ENCODE results near the gene HACD2. TPM values are rescaled to one million over a fixed set of nuclear protein-coding genes. Genes with fewer than 3 reads are reported as not detected.

Gene HACD2
- total RNA-seq, 1 donor from 2014 or later, result 35.9 TPM

GRCh38 chr3:123486460-123486859 is 98.4 kb downstream of the HACD2 start:
- H3K9me3 Mint-ChIP-seq, result no peaks in the 10 kb centered on the region
- no peak for TF ChIP-seq CTCF (IDR thresholded peaks at IDR 0.05)
- no peak for TF ChIP-seq EZH2 (IDR thresholded peaks at IDR 0.05)
- TF ChIP-seq EZH2phosphoT487 (IDR thresholded peaks at IDR 0.05), result no peak
- no peaks in the 10 kb centered on the region for H3K4me1 ChIP-seq
- H2AFZ ChIP-seq (replicated peaks), result no peak overlapping the region
- H3K4me2 ChIP-seq, result no peak overlapping the region
- peak overlapping the region; percentile 60 for H3K27ac Mint-ChIP-seq
- no peaks in the 10 kb centered on the region for H4K20me1 ChIP-seq (ENCODE audit: low read depth)
- H3K27me3 Mint-ChIP-seq (ENCODE audit: insufficient read depth, low read depth), result peaks cover 6% of the 10 kb centered on the region
- peaks cover 10% of the 10 kb centered on the region for H3K4me1 Mint-ChIP-seq
- no peaks in the 10 kb centered on the region for H3F3A ChIP-seq (ENCODE audit: low read depth)
- H3K9ac ChIP-seq, result no peak overlapping the region
- H3K36me3 Mint-ChIP-seq, result no peaks in the 10 kb centered on the region
- H3K4me3 Mint-ChIP-seq, result no peak overlapping the region
- DNase-seq (ENCODE audit: low spot score), result no peak
- no peaks in the 10 kb centered on the region for H3K9me3 ChIP-seq (ENCODE audit: low read depth)
- H3K79me2 ChIP-seq (ENCODE audit: low read depth), result no peaks in the 10 kb centered on the region
- no peaks in the 10 kb centered on the region for H3K36me3 ChIP-seq
- no peaks in the 10 kb centered on the region for H3K27me3 ChIP-seq
- H3K27ac ChIP-seq, result no peak overlapping the region
- H3K4me3 ChIP-seq, result no peak overlapping the region

- H3K4me2 ChIP-seq, result no peak overlapping the region
- no peaks in the 10 kb centered on the region for H3K36me3 Mint-ChIP-seq
- H3K9me3 Mint-ChIP-seq, result no peaks in the 10 kb centered on the region
Measured at GRCh38 chr3:123485551-123485950, 99.3 kb downstream of the HACD2 start.

GRCh38 chr3:123483146-123483545 is 101.7 kb downstream of the HACD2 start:
- no peaks in the 10 kb centered on the region for H3K36me3 Mint-ChIP-seq
- TF ChIP-seq CTCF (IDR thresholded peaks at IDR 0.05) (no peak), EZH2 (IDR thresholded peaks at IDR 0.05) (no peak), EZH2phosphoT487 (IDR thresholded peaks at IDR 0.05) (no peak)
- no peaks in the 10 kb centered on the region for H4K20me1 ChIP-seq (ENCODE audit: low read depth)
- peaks cover 3% of the 10 kb centered on the region for H3K4me1 ChIP-seq
- no peak overlapping the region for H3K4me3 ChIP-seq
- no peak overlapping the region for H3K27ac Mint-ChIP-seq
- H3K27me3 ChIP-seq, result no peaks in the 10 kb centered on the region
- no peak overlapping the region for H3K4me3 Mint-ChIP-seq
- H3K4me1 Mint-ChIP-seq, result peaks cover 6% of the 10 kb centered on the region
- DNase-seq (ENCODE audit: low spot score), result no peak
- H3K27me3 Mint-ChIP-seq (ENCODE audit: insufficient read depth, low read depth), result peaks cover 6% of the 10 kb centered on the region
- no peaks in the 10 kb centered on the region for H3K9me3 ChIP-seq (ENCODE audit: low read depth)
- H2AFZ ChIP-seq (replicated peaks), result no peak overlapping the region
- H3K9ac ChIP-seq, result no peak overlapping the region
- H3K79me2 ChIP-seq (ENCODE audit: low read depth), result no peaks in the 10 kb centered on the region
- H3K36me3 ChIP-seq, result no peaks in the 10 kb centered on the region
- H3F3A ChIP-seq (ENCODE audit: low read depth), result no peaks in the 10 kb centered on the region
- H3K9me3 Mint-ChIP-seq, result no peaks in the 10 kb centered on the region
- H3K27ac ChIP-seq, result no peak overlapping the region
- no peak overlapping the region for H3K4me2 ChIP-seq

More at GRCh38 chr3:123485551-123485950, 99.3 kb downstream of the HACD2 start:
- H3K4me1 Mint-ChIP-seq, result peaks cover 6% of the 10 kb centered on the region
- Histone ChIP-seq H3K27me3 (no peaks in the 10 kb centered on the region), H3K4me1 (no peaks in the 10 kb centered on the region), H2AFZ (replicated peaks) (no peak overlapping the region), H3K79me2 (ENCODE audit: low read depth) (no peaks in the 10 kb centered on the region), H3K27ac (no peak overlapping the region), H3K36me3 (no peaks in the 10 kb centered on the region), H4K20me1 (ENCODE audit: low read depth) (no peaks in the 10 kb centered on the region), H3K4me3 (no peak overlapping the region), H3K9ac (no peak overlapping the region), H3F3A (ENCODE audit: low read depth) (no peaks in the 10 kb centered on the region), H3K9me3 (ENCODE audit: low read depth) (no peaks in the 10 kb centered on the region)
- H3K4me3 Mint-ChIP-seq, result no peak overlapping the region
- no peak for DNase-seq (ENCODE audit: low spot score)
- TF ChIP-seq EZH2phosphoT487 (IDR thresholded peaks at IDR 0.05) (no peak), EZH2 (IDR thresholded peaks at IDR 0.05) (no peak), CTCF (IDR thresholded peaks at IDR 0.05) (no peak)
- peaks cover 6% of the 10 kb centered on the region for H3K27me3 Mint-ChIP-seq (ENCODE audit: insufficient read depth, low read depth)
- H3K27ac Mint-ChIP-seq, result no peak overlapping the region
